Measurements from ENCODE around the gene SCG2. TPM values are rescaled to one million over a fixed set of nuclear protein-coding genes. Genes with fewer than 3 reads are reported as not detected.
"Not testable (repeated sequence)": the region's sequence is repeated elsewhere in the genome, so short reads cannot be mapped to it uniquely, and the experiment has no call there.

The SCG2 gene
- polyA plus RNA-seq, 1 donor, result 82.8 TPM

DNA sequence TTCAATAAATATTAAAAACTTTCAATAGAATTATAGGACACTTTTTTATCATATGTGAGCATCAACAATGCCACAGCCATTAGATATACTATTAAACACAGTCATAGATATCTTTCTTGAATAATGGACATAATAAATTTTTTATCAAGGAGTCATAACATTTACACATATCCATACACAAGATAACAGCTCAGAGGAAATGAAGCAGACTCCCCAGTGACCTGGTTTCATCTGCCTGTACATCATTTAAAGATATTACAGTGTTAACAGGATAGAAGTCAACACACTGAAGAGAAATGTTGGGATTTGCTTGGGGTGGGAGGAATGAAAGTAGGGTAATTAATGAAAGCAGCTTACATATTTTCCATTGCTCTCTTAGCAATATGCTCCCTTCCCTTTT lies 5.1 kb downstream of the SCG2 start:
- no peak for DNase-seq
- Histone ChIP-seq H3K4me3 (ENCODE audit: low read length) (no peak overlapping the region), H3K4me1 (ENCODE audit: control insufficient read depth, insufficient read depth, low read length) (no peaks in the 10 kb centered on the region), H3K27me3 (ENCODE audit: control insufficient read depth, insufficient read depth, low read length) (no peaks in the 10 kb centered on the region), H3K36me3 (ENCODE audit: control insufficient read depth, insufficient read depth, low read length) (no peaks in the 10 kb centered on the region), H3K9me3 (ENCODE audit: control insufficient read depth, low read depth, low read length) (no peaks in the 10 kb centered on the region), H3K27ac (ENCODE audit: low read length) (no peak overlapping the region)

- Histone ChIP-seq H3K4me3 (ENCODE audit: low read length) (no peak overlapping the region), H3K27ac (ENCODE audit: low read length) (no peak overlapping the region), H3K36me3 (ENCODE audit: control insufficient read depth, insufficient read depth, low read length) (no peaks in the 10 kb centered on the region), H3K27me3 (ENCODE audit: control insufficient read depth, insufficient read depth, low read length) (no peaks in the 10 kb centered on the region), H3K4me1 (ENCODE audit: control insufficient read depth, insufficient read depth, low read length) (no peaks in the 10 kb centered on the region), H3K9me3 (ENCODE audit: control insufficient read depth, low read depth, low read length) (no peaks in the 10 kb centered on the region)
- no peak for DNase-seq
- WGBS (ENCODE audit: insufficient coverage, low lambda C conversion rate), result no CpG with 5 or more reads among the region's 1 CpG
Observed at GRCh38 chr2:223596208-223596607, 6.0 kb downstream of the SCG2 start.

DNA sequence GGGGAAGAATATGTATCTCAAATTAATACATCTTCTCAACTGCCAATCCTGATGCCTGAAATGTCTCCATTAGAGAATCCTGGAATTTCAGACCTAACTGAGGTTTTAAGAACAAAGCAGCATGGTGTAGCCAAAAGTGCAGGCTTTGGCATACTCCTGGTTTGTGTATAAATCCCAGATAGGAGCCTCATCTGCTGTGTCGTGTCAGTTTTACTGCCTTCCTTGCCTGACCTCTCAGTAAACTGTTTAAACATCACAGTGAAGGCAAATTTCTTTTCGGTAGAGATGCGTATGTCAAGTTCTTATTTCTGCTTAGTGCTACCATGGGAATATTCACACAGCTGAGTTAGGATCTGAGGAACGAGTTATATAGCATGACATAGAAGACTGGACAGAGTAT lies 7.3 kb downstream of the SCG2 start:
- H3K9me3 ChIP-seq (ENCODE audit: control insufficient read depth, low read depth, low read length), result no peaks in the 10 kb centered on the region
- DNase-seq, result no peak
- H3K27me3 ChIP-seq (ENCODE audit: control insufficient read depth, insufficient read depth, low read length), result no peaks in the 10 kb centered on the region
- WGBS (ENCODE audit: insufficient coverage, low lambda C conversion rate), result no CpG with 5 or more reads among the region's 4 CpGs
- H3K4me3 ChIP-seq (ENCODE audit: low read length), result no peak overlapping the region
- no peaks in the 10 kb centered on the region for H3K36me3 ChIP-seq (ENCODE audit: control insufficient read depth, insufficient read depth, low read length)
- H3K27ac ChIP-seq (ENCODE audit: low read length), result no peak overlapping the region
- H3K4me1 ChIP-seq (ENCODE audit: control insufficient read depth, insufficient read depth, low read length), result no peaks in the 10 kb centered on the region

GRCh38 chr2:223594259-223594658 lies 7.9 kb downstream of the SCG2 start:
- no peak for DNase-seq
- H3K27me3 ChIP-seq (ENCODE audit: control insufficient read depth, insufficient read depth, low read length), result no peaks in the 10 kb centered on the region
- no peaks in the 10 kb centered on the region for H3K4me1 ChIP-seq (ENCODE audit: control insufficient read depth, insufficient read depth, low read length)
- no peak overlapping the region for H3K4me3 ChIP-seq (ENCODE audit: low read length)
- WGBS (ENCODE audit: insufficient coverage, low lambda C conversion rate), result no CpG with 5 or more reads among the region's 2 CpGs
- no peak overlapping the region for H3K27ac ChIP-seq (ENCODE audit: low read length)
- H3K36me3 ChIP-seq (ENCODE audit: control insufficient read depth, insufficient read depth, low read length), result no peaks in the 10 kb centered on the region
- no peaks in the 10 kb centered on the region for H3K9me3 ChIP-seq (ENCODE audit: control insufficient read depth, low read depth, low read length)

- H3K36me3 ChIP-seq (ENCODE audit: control insufficient read depth, insufficient read depth, low read length); H3K4me1 ChIP-seq (ENCODE audit: control insufficient read depth, insufficient read depth, low read length); H3K4me3 ChIP-seq (ENCODE audit: low read length); H3K27ac ChIP-seq (ENCODE audit: low read length); H3K27me3 ChIP-seq (ENCODE audit: control insufficient read depth, insufficient read depth, low read length); DNase-seq; H3K9me3 ChIP-seq (ENCODE audit: control insufficient read depth, low read depth, low read length): not testable (repeated sequence)
- WGBS (ENCODE audit: insufficient coverage, low lambda C conversion rate), result no CpG with 5 or more reads among the region's 1 CpG
Observed at GRCh38 chr2:223592689-223593088, 9.5 kb downstream of the SCG2 start.

DNA sequence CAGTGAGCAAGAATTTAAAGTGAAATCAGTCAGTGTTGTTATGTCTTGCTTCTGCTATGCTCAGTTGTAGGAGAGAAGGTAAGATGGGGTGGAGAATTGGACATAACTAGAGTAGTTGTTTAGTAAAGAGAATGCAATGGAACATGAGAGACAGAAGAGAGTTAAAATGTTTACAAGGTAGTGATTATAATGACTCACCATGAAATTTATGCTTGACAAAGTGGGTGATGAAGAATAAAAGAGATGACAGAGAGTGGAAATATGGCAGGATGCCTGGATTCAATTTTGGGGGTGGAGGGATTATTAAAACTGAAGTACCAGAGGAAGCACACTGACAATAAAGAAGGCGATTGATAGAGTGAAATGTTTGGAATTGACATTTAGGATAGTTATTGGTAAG lies 10.6 kb downstream of the SCG2 start:
- H3K27me3 ChIP-seq (ENCODE audit: control insufficient read depth, insufficient read depth, low read length), result no peaks in the 10 kb centered on the region
- 100% methylated on average over 1 of the region's 1 CpG for WGBS (ENCODE audit: insufficient coverage, low lambda C conversion rate)
- H3K4me3 ChIP-seq (ENCODE audit: low read length), result no peak overlapping the region

DNA sequence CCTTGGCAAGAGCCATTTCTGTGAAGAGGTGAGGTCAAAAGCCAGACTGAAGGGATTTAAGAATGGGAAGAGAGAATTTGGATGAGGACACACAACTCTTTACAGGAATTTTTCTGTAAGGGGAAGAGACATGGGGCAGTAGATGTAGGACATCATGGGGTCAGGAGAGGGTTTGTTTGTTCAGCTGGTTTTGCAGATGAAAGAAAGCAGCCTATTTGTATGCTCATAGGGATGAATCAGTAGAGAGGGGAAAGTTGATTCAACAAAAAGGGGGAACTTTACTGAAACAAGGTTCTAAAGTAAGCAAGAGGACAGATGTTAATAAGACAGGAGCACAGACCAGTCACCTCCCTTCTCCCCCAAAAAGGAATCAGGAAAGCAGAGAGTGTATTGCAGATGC lies 11.2 kb downstream of the SCG2 start:
- Histone ChIP-seq H3K9me3 (ENCODE audit: control insufficient read depth, low read depth, low read length) (no peaks in the 10 kb centered on the region), H3K36me3 (ENCODE audit: control insufficient read depth, insufficient read depth, low read length) (no peaks in the 10 kb centered on the region), H3K4me3 (ENCODE audit: low read length) (no peak overlapping the region), H3K27ac (ENCODE audit: low read length) (no peak overlapping the region), H3K27me3 (ENCODE audit: control insufficient read depth, insufficient read depth, low read length) (no peaks in the 10 kb centered on the region), H3K4me1 (ENCODE audit: control insufficient read depth, insufficient read depth, low read length) (no peaks in the 10 kb centered on the region)
- no peak for DNase-seq

More for the DNA sequence above, 10.6 kb downstream of the SCG2 start:
- Histone ChIP-seq H3K36me3 (ENCODE audit: control insufficient read depth, insufficient read depth, low read length) (no peaks in the 10 kb centered on the region), H3K9me3 (ENCODE audit: control insufficient read depth, low read depth, low read length) (no peaks in the 10 kb centered on the region), H3K4me1 (ENCODE audit: control insufficient read depth, insufficient read depth, low read length) (no peaks in the 10 kb centered on the region), H3K27ac (ENCODE audit: low read length) (no peak overlapping the region)
- no peak for DNase-seq

GRCh38 chr2:223589901-223590300 lies 12.3 kb downstream of the SCG2 start:
- Histone ChIP-seq H3K4me3 (ENCODE audit: low read length) (no peak overlapping the region), H3K27me3 (ENCODE audit: control insufficient read depth, insufficient read depth, low read length) (no peaks in the 10 kb centered on the region), H3K27ac (ENCODE audit: low read length) (no peak overlapping the region), H3K4me1 (ENCODE audit: control insufficient read depth, insufficient read depth, low read length) (no peaks in the 10 kb centered on the region), H3K9me3 (ENCODE audit: control insufficient read depth, low read depth, low read length) (no peaks in the 10 kb centered on the region), H3K36me3 (ENCODE audit: control insufficient read depth, insufficient read depth, low read length) (no peaks in the 10 kb centered on the region)
- 93% methylated on average over 2 of the region's 2 CpGs for WGBS (ENCODE audit: insufficient coverage, low lambda C conversion rate)
- DNase-seq, result no peak

GRCh38 chr2:223588251-223588650 lies 13.9 kb downstream of the SCG2 start:
- no CpG with 5 or more reads among the region's 3 CpGs for WGBS (ENCODE audit: insufficient coverage, low lambda C conversion rate)
- H3K36me3 ChIP-seq (ENCODE audit: control insufficient read depth, insufficient read depth, low read length), result no peaks in the 10 kb centered on the region
- no peaks in the 10 kb centered on the region for H3K4me1 ChIP-seq (ENCODE audit: control insufficient read depth, insufficient read depth, low read length)
- no peak overlapping the region for H3K27ac ChIP-seq (ENCODE audit: low read length)
- no peaks in the 10 kb centered on the region for H3K27me3 ChIP-seq (ENCODE audit: control insufficient read depth, insufficient read depth, low read length)
- H3K4me3 ChIP-seq (ENCODE audit: low read length), result no peak overlapping the region
- no peaks in the 10 kb centered on the region for H3K9me3 ChIP-seq (ENCODE audit: control insufficient read depth, low read depth, low read length)
- no peak for DNase-seq

- H3K4me1 ChIP-seq (ENCODE audit: control insufficient read depth, insufficient read depth, low read length), result no peaks in the 10 kb centered on the region
- WGBS (ENCODE audit: insufficient coverage, low lambda C conversion rate), result 100% methylated on average over 2 of the region's 3 CpGs
- H3K9me3 ChIP-seq (ENCODE audit: control insufficient read depth, low read depth, low read length), result no peaks in the 10 kb centered on the region
- H3K4me3 ChIP-seq (ENCODE audit: low read length), result no peak overlapping the region
- no peak overlapping the region for H3K27ac ChIP-seq (ENCODE audit: low read length)
- no peaks in the 10 kb centered on the region for H3K27me3 ChIP-seq (ENCODE audit: control insufficient read depth, insufficient read depth, low read length)
- DNase-seq, result no peak
- no peaks in the 10 kb centered on the region for H3K36me3 ChIP-seq (ENCODE audit: control insufficient read depth, insufficient read depth, low read length)
Observed at GRCh38 chr2:223587301-223587700, 14.9 kb downstream of the SCG2 start.

DNA sequence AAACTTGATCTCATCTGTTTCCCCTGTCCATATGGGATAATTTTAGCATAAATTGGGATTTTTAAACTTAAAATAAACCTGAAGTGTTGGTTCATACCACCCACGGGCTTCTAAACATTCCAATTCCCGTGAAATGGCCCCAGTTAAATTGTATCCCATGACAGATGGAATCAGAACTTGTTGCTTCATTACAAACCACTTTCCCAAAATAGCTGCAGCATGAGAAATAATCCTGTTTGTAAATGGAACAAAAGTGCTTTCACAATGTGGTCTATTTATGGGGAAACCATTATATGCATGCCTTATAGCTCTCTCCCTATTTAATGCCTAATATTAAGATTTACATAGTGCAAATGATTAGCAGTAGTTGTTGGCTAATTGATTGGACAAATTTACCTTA lies 15.9 kb downstream of the SCG2 start:
- H3K27me3 ChIP-seq (ENCODE audit: control insufficient read depth, insufficient read depth, low read length), result no peaks in the 10 kb centered on the region
- H3K27ac ChIP-seq (ENCODE audit: low read length), result no peak overlapping the region
- no peaks in the 10 kb centered on the region for H3K36me3 ChIP-seq (ENCODE audit: control insufficient read depth, insufficient read depth, low read length)
- WGBS (ENCODE audit: insufficient coverage, low lambda C conversion rate), result no CpG with 5 or more reads among the region's 2 CpGs
- H3K4me3 ChIP-seq (ENCODE audit: low read length), result no peak overlapping the region
- H3K9me3 ChIP-seq (ENCODE audit: control insufficient read depth, low read depth, low read length), result no peaks in the 10 kb centered on the region
- no peak for DNase-seq
- no peaks in the 10 kb centered on the region for H3K4me1 ChIP-seq (ENCODE audit: control insufficient read depth, insufficient read depth, low read length)

Data from large intestine (tissue), 3 donors.